AG10803 (cell line): ENCODE measurements around the gene MCMBP.

Experiments
- DNase-seq: peaks from one replicate; pipeline ENCODE4 v3.0.0; 2010; ENCODE audit warnings: low read depth
- H3K4me3 ChIP-seq: 2 replicates; pipeline ENCODE4 v1.5.1; 2011; ENCODE audit warnings: mild to moderate bottlenecking, low read length, control low read depth
- CTCF ChIP-seq: conservative IDR thresholded peaks from 2 replicates; pipeline ENCODE4 v1.5.1; 2011; ENCODE audit warnings: mild to moderate bottlenecking, low read length, control low read depth, inconsistent platforms

The MCMBP gene

GRCh38 chr10:119781498-119781897, 91.1 kb downstream of the MCMBP start:
- TF ChIP-seq CTCF = no peak
- no peak overlapping the region for H3K4me3 ChIP-seq

DNA sequence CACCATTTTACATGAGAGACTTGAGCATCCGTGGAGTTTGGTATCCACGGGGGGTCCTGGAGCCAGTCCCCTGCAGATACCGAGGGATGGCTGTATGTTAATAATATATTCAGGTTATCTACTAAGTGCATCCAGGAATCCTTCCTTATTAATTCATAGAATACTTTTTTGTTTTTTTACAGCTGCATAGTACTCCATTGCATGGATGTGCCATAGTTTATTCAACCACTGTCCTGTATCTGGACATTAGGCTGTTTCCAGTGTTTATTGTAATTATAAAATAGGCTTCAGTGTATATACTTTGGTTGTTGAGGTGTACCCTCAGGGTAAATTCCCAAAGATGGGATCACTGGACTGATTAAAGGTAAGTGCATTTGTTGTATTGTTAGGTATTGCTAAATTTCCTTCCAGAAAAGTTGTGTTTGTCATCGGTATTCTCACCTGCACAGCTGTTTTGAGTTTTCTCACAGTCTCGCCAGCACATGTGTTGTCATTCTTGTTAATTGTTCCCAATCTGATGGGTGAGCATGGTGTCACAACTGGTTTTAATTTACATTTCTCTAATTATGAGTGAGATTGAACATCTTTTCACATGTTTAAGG, 91.7 kb downstream of the MCMBP start:
- no peak overlapping the region for H3K4me3 ChIP-seq
- no peak for TF ChIP-seq CTCF
- DNase-seq = no peak

More at GRCh38 chr10:119781498-119781897, 91.1 kb downstream of the MCMBP start:
- DNase-seq = no peak
